Urothelium cell line (cell line): ENCODE results near the gene CCNO.

Experiments
- DNase-seq: peaks from one replicate; pipeline ENCODE4 v3.0.0; 2011; ENCODE audit warnings: low spot score, mixed read lengths
- FAIRE-seq: peaks from 2 replicates; lab custom pipeline; 2011; peaks lifted over from hg19 to GRCh38; lab: Jason Lieb, UNC

Gene CCNO

GRCh38 chr5:55222985-55223811 lies 10.2 kb downstream of the CCNO start:
- FAIRE-seq = no peak
- DNase-seq = no peak

DNA sequence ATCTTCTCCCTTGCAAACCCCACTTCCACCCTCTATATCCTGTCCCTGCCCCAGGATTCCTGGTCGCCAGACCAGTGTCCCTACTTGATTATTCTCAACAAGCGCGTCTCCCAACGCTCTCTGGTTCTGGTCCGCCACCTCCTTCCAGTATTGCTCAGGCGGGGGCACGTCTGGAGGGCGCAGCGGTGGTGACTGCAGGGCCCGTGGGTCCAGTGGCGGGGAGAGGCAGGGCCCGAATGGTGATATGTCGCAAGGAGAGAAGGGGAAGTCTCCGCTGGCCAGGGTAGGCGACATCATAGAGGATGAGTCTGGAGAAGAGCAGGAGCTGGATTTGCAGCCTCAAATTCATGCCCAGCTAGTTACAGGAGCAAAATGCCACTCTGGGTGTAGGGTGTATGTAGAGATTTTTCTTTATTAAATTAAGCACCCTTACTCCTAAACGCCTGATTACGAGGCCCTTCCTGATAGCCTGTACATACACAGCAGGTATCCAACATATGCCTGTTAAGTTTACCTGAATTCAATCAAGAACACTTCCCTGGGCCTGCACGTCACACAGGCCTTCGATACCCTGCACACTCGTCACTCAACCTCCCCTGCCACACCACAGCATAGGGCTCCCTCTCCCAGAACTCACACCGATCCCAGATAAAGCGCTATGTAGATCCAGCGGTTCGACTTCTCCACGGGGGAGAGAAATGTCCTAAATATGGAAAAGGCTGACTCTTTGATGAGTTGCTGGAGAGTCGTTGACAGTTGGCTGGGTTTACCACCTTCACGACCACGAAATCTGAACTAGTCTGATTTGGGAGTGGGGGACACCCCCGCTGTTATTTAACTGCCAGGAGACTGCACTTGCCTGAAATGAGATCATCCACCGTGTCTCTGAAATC lies 11.1 kb downstream of the CCNO start:
- DNase-seq (no peak), FAIRE-seq (no peak)

GRCh38 chr5:55220433-55221185 lies 12.8 kb downstream of the CCNO start:
- no peak for FAIRE-seq
- DNase-seq = no peak

DNA sequence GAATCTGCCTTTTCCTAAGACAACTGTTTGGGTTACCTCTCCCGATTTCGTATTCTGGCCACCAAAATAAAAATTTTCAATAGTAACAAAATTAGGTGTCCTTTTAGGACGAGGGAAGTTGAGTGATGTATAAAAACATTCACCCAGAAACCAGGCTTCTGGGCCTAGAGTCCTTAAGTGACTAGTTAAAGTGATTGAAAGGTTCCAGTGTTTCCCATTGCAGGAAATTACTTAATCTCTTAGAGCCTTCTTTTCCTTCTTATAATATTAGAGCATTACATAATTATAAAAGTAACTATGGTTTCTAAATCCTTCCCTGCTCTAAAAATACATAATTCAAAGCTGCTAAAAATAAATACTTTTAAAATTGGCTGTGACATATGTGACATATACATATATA lies 13.6 kb downstream of the CCNO start:
- FAIRE-seq (no peak), DNase-seq (no peak)

DNA sequence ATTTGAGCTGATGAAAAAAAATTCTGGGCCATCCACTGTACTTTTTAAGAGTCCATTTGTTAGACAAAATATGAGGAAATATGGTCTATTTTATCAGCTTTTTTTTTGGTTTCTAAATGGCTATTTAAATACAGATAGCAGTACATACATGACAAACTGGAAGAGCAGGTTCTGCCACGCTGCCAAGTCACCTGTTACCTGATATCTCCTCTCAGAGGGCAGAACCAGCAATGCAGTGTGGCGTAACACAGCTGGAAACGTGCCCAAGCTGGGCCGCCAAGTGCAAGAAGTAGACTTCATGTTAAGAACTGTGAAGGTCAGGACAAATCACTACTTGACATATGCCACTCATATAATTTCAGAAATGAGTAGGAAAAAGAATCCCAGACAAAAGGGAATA lies 14.4 kb downstream of the CCNO start:
- FAIRE-seq = no peak
- no peak for DNase-seq

GRCh38 chr5:55211184-55211874 lies 22.1 kb downstream of the CCNO start:
- FAIRE-seq (no peak), DNase-seq (no peak)

DNA sequence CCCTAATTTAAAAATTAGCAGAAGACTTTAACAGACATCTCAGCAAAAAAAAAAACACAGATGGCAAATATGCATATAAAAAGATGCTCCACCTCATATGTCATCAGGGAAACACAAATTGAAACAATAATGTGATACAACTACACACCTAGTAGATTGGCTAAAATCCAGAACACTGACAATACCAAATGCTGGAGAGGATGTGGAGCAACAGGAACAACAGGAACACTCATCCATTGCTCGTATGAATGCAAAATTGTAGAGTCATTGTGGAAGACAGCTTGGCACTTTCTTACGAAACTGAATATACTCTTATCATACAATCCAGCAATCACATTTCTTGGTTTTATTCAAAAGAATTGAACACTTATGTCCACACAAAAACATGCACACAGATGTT lies 28.4 kb downstream of the CCNO start:
- no peak for DNase-seq
- FAIRE-seq = no peak

GRCh38 chr5:55191165-55191564 lies 42.2 kb downstream of the CCNO start:
- FAIRE-seq = no peak
- no peak for DNase-seq

DNA sequence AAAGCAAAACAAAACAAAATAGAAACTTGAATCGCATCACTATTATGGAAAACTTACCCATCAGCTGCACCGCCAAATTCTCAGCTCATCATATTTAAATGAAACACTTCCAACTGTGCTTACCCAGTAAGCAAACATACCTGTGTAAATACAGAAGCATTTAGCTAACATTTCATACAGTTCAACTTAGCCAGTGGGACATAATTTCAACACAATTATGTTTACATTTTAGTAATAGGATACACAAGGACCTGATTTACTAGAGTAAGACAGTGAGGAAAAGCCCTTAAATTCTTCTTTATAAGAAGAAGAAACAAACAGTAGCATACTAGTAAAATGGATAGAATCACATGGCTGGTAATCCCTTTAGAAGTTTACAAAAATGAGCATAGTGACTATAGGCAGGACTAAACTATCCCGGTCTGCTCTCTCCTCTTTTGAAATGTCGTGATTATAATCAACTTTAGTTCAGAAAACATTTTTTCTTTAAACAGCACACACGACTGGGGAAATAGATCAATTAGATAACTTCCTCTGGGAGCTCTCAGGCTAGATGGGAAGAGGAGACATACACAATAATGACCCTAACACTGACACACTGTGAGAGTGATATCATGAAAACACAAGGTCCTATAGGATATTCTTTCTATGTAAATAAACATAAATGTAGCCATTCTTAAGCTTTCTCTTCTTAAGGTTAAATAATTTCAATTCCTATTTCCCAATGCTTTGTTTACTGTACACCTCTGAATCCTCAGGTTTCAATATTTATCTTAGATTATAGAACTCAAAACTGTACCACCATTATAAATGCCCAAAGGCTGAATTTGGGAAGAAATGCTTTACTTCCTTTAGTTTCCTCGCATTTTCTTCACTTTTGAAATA lies 44.5 kb downstream of the CCNO start:
- FAIRE-seq = no peak

DNA sequence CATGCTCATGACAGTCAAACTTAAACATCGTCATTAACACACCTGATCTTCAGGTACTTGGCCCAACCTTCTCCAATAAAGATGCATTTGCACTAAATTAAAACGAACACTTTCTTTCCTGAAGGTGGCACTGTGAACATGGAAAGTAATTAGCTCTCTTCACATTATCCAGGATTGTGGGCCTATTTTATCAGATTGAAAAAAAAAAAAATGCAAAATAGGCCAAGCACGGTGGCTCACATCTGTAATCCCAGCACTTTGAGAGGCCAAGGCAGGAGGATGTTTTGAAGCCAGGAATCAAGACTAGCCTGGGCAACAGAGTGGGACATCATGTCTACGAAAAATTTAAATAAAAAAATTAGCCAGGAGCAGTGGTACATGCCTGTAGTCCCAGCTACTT lies 46.0 kb downstream of the CCNO start:
- peak; percentile 30 for DNase-seq
- no peak for FAIRE-seq

More for the DNA sequence above, 44.5 kb downstream of the CCNO start:
- no peak for DNase-seq
